NCI-H1105 (cell line): ENCODE data around the gene NSMCE1.
"Not testable (repeated sequence)": the region's sequence is repeated elsewhere in the genome, so short reads cannot be mapped to it uniquely, and the experiment has no call there.

Source experiments
- DNase-seq: peaks from one replicate; lab custom pipeline; 2025; lab: John Stamatoyannopoulos, UW

The NSMCE1 gene

GRCh38 chr16:27303256-27304100 lies 34.9 kb upstream of the NSMCE1 start:
- DNase-seq, result no peak

GRCh38 chr16:27302126-27302525 lies 33.6 kb upstream of the NSMCE1 start:
- DNase-seq, result no peak

DNA sequence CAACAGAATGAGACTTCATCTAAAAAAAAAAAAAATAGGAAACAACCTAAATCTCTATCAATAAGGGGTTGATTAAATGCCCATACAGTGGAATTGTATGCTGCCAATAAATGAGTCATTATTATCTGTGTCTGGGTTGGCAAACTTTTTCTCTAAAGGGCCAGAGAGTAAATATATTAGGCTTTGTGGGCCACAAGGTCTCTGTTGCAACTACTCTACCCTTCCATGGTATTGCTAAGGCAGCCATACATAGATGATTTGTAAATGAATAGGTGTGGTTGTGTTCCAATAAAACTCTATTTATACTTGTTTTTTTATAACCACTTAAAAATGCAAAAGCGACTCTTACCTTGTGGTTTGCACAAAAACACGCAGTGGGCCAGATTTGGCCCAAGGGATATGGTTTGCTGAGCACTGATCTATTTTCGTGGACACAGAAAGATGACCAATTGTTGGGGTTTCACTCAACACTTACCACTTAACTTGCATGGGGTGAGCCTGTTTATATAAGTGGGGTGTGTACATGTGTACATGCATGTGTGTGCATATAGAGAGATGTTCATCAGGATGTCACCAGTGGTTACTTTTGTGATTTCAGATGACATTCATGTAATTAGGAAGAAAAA lies 32.8 kb upstream of the NSMCE1 start:
- no peak for DNase-seq

DNA sequence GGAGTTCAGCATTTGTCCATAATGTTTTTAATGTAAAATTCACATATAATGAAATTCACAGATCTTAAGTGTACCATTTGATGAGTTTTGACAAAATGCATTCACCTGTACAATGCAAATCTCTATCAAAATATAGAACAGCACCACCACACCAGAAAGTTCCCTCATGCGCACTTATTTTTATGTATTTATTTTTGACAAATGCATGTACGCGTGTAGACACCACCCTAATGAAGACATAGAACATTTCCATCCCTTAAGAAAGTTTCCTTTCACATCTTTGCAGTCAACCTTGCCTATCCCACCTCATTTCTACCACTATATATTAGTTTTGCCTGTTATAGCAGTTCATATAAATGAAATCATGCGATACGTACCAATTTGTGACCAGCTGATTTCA lies 29.6 kb upstream of the NSMCE1 start:
- DNase-seq, result no peak

DNA sequence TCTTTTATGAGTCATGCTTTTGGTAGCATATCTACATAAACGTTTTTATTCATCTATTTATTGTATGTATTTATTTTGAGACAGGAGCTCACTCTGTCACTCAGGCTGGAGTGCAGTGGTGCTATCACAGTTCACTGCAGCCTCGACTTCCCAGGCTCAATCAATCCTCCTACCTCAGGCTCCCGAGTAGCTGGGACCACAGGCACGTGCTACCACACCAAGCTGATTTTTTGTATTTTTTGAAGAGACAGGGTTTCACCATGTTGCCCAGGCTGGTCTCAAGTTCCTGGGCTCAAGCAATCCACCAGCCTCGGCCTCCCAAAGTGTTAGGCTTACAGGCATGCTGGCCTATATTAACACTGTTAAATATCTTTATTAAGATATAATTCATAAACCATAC lies 24.8 kb upstream of the NSMCE1 start:
- DNase-seq, result no peak

DNA sequence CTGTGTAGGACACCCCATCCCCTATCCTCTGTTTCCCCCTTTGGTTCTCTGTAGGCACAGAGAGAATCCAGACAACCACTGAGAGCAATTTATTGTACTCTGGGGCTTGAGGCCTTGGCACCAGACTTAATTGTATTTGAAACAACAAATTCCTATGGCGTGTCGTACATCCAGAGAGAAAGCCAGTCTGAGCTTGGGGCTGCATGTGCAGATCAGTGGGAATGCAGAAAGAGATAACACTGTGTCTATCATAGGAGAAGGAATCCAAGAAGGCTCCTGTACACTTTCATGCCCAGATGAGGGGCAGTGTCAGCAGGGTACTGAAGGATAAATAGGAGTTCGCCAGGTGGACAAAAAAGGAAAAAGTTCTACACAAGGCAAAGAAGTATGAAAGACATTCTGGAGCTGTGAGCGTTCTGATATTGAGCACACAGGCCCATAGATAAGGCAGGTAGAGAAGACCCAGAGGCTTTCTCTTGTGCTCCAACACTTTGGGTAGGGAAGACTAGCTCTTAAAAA lies 23.2 kb upstream of the NSMCE1 start:
- no peak for DNase-seq

DNA sequence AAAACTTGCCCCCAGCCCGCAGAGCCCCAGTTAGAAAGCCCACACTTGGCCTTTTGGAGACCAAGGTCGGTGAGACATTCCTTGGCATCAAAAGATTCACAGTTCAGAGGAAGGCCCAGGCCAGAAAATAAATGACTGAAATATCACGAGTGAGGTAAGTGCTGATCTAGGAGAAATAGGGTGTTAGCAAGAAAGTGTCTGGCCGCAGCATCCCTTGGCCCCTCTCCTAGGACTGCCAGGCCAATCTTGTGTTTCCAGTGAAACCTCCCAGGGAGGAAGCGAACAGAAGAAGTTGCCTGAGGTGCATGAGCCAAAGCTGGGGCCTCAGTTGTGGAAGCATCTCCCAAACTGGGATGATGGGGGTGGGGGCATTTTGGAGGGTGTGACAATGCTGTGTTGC lies 22.5 kb upstream of the NSMCE1 start:
- DNase-seq, result no peak

DNA sequence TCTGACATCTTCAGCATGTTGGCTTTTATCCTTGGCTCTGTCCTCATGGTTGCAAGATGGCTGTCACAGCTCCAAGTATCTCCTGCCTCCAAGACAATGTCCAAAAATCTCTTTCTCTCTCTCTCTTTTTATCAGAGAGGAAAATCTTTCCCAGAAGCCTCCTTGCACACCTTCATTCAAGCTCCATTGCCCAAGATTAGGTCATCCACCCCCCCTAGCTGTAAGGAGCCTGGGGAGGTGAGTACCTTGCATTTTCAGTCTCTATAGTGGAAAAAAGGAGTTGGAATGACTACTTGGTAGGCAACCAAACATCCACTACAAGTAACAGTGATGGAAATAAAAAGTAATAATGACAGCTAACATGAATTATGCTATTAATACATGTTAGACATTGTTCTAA lies 22.0 kb upstream of the NSMCE1 start:
- DNase-seq, result no peak

DNA sequence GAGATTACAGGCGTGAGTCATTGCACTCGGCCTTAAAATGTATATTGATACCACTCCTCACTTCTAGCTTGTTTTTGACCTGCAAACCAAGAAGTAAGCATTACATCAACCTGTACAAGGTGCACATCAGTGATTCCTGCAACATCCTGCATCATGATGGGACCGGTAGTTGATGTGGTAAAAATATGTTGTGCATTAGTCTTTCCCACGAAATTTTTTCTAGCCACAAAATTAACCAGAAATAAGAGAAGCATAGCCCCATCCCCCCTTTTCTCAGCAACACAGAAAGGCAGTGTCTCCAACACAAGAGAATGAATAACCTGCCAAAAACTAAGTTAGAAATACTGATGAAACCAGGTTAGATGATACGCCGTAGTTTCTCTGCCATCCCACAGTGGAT lies 21.1 kb upstream of the NSMCE1 start:
- no peak for DNase-seq

GRCh38 chr16:27288313-27288712 lies 19.7 kb upstream of the NSMCE1 start:
- DNase-seq, result not testable (repeated sequence)

DNA sequence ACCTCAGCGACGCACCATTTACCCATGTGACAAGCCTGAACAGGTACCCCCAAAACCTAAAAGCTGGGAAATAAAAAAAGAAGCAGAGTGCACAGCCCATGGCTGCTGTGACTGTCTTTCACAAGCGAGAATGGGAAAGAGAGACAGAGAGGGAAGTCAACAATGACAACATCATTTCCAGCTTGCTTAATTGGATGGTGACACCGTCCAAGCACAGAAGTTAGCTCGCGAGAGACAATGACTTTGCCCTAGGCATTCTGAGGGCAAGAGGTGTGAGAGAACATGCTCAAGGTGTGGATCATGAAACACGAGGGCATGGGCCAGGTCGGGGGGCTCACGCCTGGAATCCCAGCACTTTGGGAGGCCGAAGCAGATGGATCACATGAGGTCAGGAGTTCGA lies 19.3 kb upstream of the NSMCE1 start:
- DNase-seq, result no peak

DNA sequence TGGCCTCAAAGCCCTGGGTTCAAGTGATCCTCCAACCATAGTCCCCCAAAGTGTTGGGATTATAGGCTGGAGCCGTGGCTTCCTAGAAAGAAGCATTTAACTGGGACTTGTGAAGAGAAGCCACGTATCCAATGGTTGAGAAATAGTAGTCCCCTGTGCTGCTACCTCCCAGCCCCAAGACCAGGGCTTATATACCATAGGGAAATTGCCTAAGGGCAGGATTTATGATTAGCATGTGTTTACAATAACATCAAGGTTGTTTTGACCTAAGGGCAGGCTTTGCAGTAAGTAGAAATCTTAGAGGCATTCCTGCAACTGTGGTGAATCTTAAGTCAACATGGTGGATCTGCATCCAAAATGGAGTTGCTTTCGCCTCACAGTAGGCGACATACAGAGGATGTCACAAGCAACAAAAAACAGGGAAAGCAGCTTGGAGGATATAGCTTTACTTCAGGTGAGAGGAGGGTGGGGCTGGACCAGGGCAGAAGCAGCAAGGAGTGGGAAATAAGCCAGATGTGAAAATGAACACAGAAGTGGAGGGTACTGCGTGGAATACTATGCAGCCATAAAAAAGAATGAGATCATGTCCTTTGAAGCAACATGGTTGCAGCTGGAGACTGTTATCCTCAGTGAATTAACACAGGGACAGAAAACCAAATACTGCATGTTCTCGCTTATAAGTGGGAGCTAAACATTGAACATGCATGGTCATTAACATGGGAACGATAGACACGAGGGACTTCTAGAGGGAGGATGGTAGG lies 18.7 kb upstream of the NSMCE1 start:
- DNase-seq, result no peak

DNA sequence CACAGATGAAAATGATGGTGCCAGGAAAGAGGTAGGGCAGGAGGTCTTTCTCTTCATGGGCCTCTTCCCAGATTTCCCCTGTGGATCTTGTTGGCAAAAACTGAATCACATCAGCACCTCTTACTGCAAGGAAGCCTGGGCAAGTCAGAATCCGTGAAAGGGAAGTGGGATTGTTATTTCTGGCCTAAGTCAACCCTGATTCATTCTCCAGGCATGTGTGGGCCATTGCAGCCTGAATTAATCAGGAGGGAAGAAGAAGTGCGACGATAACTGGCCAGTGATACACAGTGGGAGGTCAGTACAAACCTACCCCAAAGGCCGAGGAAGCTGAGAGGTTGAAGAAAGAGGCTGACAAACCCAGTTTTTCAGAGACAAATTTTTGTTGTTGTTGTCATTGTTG lies 17.9 kb upstream of the NSMCE1 start:
- DNase-seq, result no peak

DNA sequence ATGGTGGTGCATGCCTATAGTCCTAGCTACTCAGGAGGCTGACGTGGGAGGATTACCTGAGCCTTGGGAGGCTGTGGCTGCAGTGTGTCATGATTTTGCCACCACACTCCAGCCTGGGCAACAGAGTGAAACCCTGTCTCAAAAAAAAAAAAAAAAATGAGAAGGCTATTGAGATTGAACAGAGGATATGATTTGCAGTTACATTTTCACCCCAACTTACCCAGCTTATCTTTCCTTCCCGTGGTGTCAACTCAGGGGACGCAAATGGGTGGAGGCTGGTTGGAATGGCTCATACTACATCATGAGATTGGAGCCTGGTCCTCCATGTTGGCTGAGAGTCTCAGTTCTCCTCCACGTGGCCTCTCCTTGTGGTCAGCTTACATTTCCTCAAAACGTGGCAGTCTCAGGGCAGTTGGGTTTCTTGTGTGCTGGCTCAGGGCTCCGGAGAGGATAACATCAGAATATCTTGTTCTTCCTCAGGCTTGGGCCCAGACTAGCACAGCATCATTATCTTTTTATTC lies 17.2 kb upstream of the NSMCE1 start:
- no peak for DNase-seq

DNA sequence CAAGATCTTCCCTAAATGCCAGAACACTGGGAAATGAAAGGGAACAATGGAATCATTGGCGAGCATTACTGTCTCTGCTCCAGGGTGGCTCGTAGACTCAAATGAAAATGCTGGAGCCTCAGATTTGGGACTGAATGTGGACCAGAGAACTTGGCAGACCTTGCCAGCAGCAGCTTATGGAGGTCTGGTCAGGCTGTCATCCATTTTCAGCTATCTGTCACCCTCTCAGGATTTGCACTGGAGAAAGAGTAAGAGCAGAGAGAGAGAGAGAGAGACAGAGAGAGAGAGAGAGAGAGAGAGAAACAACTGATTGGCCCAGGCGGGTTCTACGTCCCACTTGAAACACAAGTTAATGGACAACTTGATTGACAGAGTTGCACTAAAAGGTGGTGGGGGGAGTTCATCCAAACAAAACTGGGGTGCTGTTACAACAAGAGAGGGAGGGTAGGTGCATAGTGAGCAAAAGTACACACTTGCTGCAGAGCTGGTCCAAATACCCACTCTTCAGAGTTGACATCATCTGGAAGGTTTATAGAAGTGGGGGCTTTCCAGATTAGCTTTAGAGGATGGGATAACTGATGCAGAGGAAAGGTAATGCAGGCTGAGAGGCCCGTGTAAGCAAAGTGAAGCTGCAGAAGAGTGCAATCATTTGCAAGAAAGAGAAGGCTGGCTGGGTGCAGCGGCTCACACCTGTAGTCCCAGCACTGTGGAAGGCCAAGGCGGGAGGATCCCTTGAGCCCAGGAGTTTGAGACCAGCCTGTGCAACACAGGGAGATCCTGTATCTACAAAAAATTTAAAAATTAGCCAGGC lies 16.5 kb upstream of the NSMCE1 start:
- no peak for DNase-seq

DNA sequence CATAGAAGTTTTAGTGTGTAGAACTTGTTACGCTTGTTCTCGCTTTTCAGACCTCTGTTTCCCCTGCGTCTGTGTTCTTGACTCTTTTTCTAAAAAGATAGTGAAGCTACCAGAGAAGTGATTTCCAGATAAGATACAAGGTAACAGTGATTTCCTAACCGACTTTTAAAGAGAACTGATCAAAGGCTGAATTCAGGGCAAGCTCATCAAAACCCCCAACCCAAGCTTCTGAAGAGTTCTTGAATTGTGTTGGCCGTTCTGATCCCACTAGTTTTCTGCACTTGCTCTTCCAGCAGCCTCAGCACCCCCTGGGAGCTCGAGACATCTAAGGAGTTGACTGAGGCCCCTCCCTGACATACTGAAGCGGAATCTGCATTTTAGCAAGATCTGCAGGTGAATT lies 12.7 kb upstream of the NSMCE1 start:
- no peak for DNase-seq

DNA sequence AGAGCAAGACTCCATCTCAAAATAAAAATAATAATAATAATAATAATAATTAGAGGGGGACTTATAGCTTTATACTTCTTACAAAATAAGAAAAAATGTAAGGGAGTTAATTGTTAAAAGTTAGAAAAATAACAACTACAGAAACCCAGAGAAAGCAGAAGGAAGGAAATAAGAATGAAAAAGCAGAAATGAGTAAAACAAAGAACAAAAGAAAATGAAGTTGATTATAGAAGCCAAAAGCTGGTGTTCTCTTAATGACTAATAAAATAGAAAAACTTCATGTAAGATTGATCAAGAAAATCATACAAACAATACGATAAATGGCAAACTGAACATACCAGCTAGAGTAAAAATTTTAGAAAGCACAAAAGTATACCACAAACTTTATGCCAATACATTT lies 6.8 kb upstream of the NSMCE1 start:
- DNase-seq, result no peak

GRCh38 chr16:27274424-27274874 lies 5.9 kb upstream of the NSMCE1 start:
- DNase-seq, result not testable (repeated sequence)

- DNase-seq, result no peak
Observed at GRCh38 chr16:27273670-27274423, 5.3 kb upstream of the NSMCE1 start.

DNA sequence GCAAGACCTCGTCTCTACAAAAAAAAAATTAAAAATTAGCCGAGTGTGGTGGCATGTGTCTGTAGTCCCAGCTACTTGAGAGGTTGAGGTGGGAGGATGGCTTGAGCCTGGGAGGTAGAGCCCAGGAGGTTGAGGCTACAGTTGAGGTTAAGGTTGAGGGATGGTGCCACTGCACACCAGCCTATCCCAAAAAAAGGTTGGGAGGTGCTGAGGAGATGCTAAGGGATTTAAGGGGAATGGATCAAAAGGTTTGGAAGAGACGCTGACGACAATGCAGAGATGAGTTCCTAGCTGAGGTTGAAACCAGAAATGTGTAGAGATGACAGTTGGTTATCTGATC lies 4.7 kb upstream of the NSMCE1 start:
- no peak for DNase-seq

- DNase-seq, result not testable (repeated sequence)
Observed at GRCh38 chr16:27272697-27273096, 4.1 kb upstream of the NSMCE1 start.
